ENCODE measurements around the gene RFT1.

GRCh38 chr3:53081318-53081717, 48.9 kb downstream of the RFT1 start:
- no peak for TF ChIP-seq EZH2 (IDR thresholded peaks at IDR 0.05; ENCODE audit: low read length)
- TF ChIP-seq CTCF (optimal IDR thresholded peaks at IDR 0.05 in 1 of 3, IDR thresholded peaks at IDR 0.05 in 1 of 3, conservative IDR thresholded peaks at IDR 0.05 in 1 of 3; ENCODE audit: extremely low read depth in 1 of 3, insufficient read depth in 2 of 3, low read length in 3 of 3): no peak

Measured in keratinocyte (primary cell).